OCI-LY1 (cell line): ENCODE data around the gene ANKRD26.

ENCODE experiments used
- H2AFZ ChIP-seq: fragments of 200-600 bp; sonication (generic), shearing (Covaris generic); 2 replicates; pipeline ENCODE4 v1.6.0; 2014; ENCODE audit warnings: antibody characterized with exemption, mild to moderate bottlenecking, low read length
- H3F3A ChIP-seq: fragments of 200-600 bp; sonication (generic), shearing (Covaris generic); 2 replicates; pipeline ENCODE4 v1.6.0; 2014; ENCODE audit warnings: mild to moderate bottlenecking, antibody characterized with exemption, low read length, moderate library complexity; ENCODE audit not compliant: insufficient read depth
- H3K27ac ChIP-seq: fragments of 200-600 bp; sonication (generic); 2 replicates; pipeline ENCODE4 v1.5.1; 2014; ENCODE audit warnings: low read length, mixed run types, mild to moderate bottlenecking, low read depth; ENCODE audit not compliant: poor library complexity, severe bottlenecking
- H3K27me3 ChIP-seq: fragments of 200-600 bp; sonication (generic); 2 replicates; pipeline ENCODE4 v1.6.0; 2014; ENCODE audit warnings: antibody characterized with exemption, mild to moderate bottlenecking, low read length, moderate library complexity; ENCODE audit not compliant: insufficient read depth
- H3K36me3 ChIP-seq: fragments of 200-600 bp; sonication (generic); 2 replicates; pipeline ENCODE4 v1.6.1; 2014; ENCODE audit warnings: mild to moderate bottlenecking, antibody characterized with exemption, low read length, moderate library complexity, mixed read lengths; ENCODE audit not compliant: insufficient read depth
- H3K4me1 ChIP-seq: fragments of 200-600 bp; sonication (generic); 2 replicates; pipeline ENCODE4 v1.5.1; 2014; ENCODE audit warnings: mild to moderate bottlenecking, low read length, moderate library complexity; ENCODE audit not compliant: insufficient read depth, severe bottlenecking
- H3K4me2 ChIP-seq: fragments of 200-600 bp; sonication (generic), shearing (Covaris generic); 2 replicates; pipeline ENCODE4 v1.6.1; 2014; ENCODE audit warnings: low read length
- H3K4me3 ChIP-seq: fragments of 200-600 bp; sonication (generic); 2 replicates; pipeline ENCODE4 v1.5.1; 2014; ENCODE audit warnings: low read length, low read depth, mild to moderate bottlenecking, mixed read lengths; ENCODE audit not compliant: poor library complexity, severe bottlenecking
- H3K79me2 ChIP-seq: fragments of 200-600 bp; shearing (Covaris generic); 2 replicates; pipeline ENCODE4 v1.6.1; 2016; ENCODE audit warnings: mixed run types, low read length, mixed read lengths; ENCODE audit not compliant: insufficient read depth
- H3K9ac ChIP-seq: fragments of 200-600 bp; sonication (generic), shearing (Covaris generic); 2 replicates; pipeline ENCODE4 v1.6.1; 2014; ENCODE audit warnings: mild to moderate bottlenecking, low read length, mixed read lengths
- H3K9me2 ChIP-seq: fragments of 200-600 bp; sonication (generic), shearing (Covaris generic); 2 replicates; pipeline ENCODE4 v1.6.1; 2014; ENCODE audit warnings: low read depth, mild to moderate bottlenecking, low read length, mixed read lengths
- H3K9me3 ChIP-seq: fragments of 200-600 bp; shearing (Covaris generic); 2 replicates; pipeline ENCODE4 v1.6.1; 2014; ENCODE audit warnings: low read length, mixed read lengths
- H4K20me1 ChIP-seq: fragments of 200-600 bp; sonication (generic), shearing (Covaris generic); 2 replicates; pipeline ENCODE4 v1.6.0; 2016; ENCODE audit warnings: mild to moderate bottlenecking, low read length; ENCODE audit not compliant: insufficient read depth
- CTCF ChIP-seq: fragments of 200-600 bp; sonication (generic), shearing (Covaris generic); IDR thresholded peaks from 2 replicates; pipeline ENCODE4 v1.5.1; 2017; ENCODE audit warnings: mild to moderate bottlenecking, antibody characterized with exemption, low read length, moderate library complexity, mixed read lengths
- EZH2 ChIP-seq: fragments of 200-600 bp; sonication (generic), shearing (Covaris generic); IDR thresholded peaks from 2 replicates; pipeline ENCODE4 v1.8.0; 2017; ENCODE audit warnings: borderline replicate concordance, mixed run types, mild to moderate bottlenecking, antibody characterized with exemption, low read length, moderate library complexity, mixed read lengths

Gene ANKRD26

GRCh38 chr10:26978519-26978918, 121.8 kb downstream of the ANKRD26 start:
- Histone ChIP-seq H3K4me1 (no peaks in the 10 kb centered on the region), H3K27ac (no peak overlapping the region), H3K36me3 (no peaks in the 10 kb centered on the region), H3K9me3 (no peaks in the 10 kb centered on the region), H3K4me2 (no peak overlapping the region), H4K20me1 (no peaks in the 10 kb centered on the region), H3K9ac (no peak overlapping the region), H3K79me2 (no peaks in the 10 kb centered on the region), H3F3A (no peaks in the 10 kb centered on the region), H3K4me3 (no peak overlapping the region), H3K9me2 (no peaks in the 10 kb centered on the region), H2AFZ (no peak overlapping the region), H3K27me3 (no peaks in the 10 kb centered on the region)
- TF ChIP-seq EZH2 (no peak), CTCF (no peak)

GRCh38 chr10:26977635-26978034, 122.7 kb downstream of the ANKRD26 start:
- Histone ChIP-seq H3K9me3 (no peaks in the 10 kb centered on the region), H3K36me3 (no peaks in the 10 kb centered on the region), H3K4me1 (no peaks in the 10 kb centered on the region), H3F3A (no peaks in the 10 kb centered on the region), H3K9me2 (no peaks in the 10 kb centered on the region), H3K4me3 (no peak overlapping the region), H3K79me2 (no peaks in the 10 kb centered on the region), H2AFZ (no peak overlapping the region), H3K27me3 (no peaks in the 10 kb centered on the region), H3K4me2 (no peak overlapping the region), H4K20me1 (no peaks in the 10 kb centered on the region), H3K27ac (no peak overlapping the region), H3K9ac (no peak overlapping the region)
- TF ChIP-seq CTCF (no peak), EZH2 (no peak)

GRCh38 chr10:26970667-26971066, 129.6 kb downstream of the ANKRD26 start:
- no peaks in the 10 kb centered on the region for H3K9me2 ChIP-seq
- no peak overlapping the region for H3K9ac ChIP-seq
- H3K36me3 ChIP-seq, result no peaks in the 10 kb centered on the region
- no peaks in the 10 kb centered on the region for H3K9me3 ChIP-seq
- no peak for TF ChIP-seq EZH2
- TF ChIP-seq CTCF, result no peak
- H3K27ac ChIP-seq, result no peak overlapping the region
- no peaks in the 10 kb centered on the region for H4K20me1 ChIP-seq
- no peak overlapping the region for H3K4me2 ChIP-seq
- H3K4me1 ChIP-seq, result no peaks in the 10 kb centered on the region
- no peak overlapping the region for H2AFZ ChIP-seq
- no peak overlapping the region for H3K4me3 ChIP-seq
- no peaks in the 10 kb centered on the region for H3F3A ChIP-seq
- H3K79me2 ChIP-seq, result no peaks in the 10 kb centered on the region
- H3K27me3 ChIP-seq, result no peaks in the 10 kb centered on the region
